LNCaP clone FGC (cell line): ENCODE results near the gene SERPINB6.

ENCODE experiments used
- DNase-seq: peaks from one replicate; pipeline ENCODE4 v3.0.0-alpha.2; 2011; ENCODE audit warnings: low read depth
- H3K4me3 ChIP-seq: 2 replicates; pipeline ENCODE4 v1.5.1; 2011; ENCODE audit warnings: mild to moderate bottlenecking, low read depth, low read length, control low read depth
- TF ChIP-seq, protein P1 (sequence below): IDR thresholded peaks from 2 replicates; pipeline ENCODE4 v1.5.1; 2012; ENCODE audit warnings: mild to moderate bottlenecking; ENCODE audit not compliant: control insufficient read depth, insufficient read depth; ENCODE audit errors: extremely low read depth

The SERPINB6 gene

DNA sequence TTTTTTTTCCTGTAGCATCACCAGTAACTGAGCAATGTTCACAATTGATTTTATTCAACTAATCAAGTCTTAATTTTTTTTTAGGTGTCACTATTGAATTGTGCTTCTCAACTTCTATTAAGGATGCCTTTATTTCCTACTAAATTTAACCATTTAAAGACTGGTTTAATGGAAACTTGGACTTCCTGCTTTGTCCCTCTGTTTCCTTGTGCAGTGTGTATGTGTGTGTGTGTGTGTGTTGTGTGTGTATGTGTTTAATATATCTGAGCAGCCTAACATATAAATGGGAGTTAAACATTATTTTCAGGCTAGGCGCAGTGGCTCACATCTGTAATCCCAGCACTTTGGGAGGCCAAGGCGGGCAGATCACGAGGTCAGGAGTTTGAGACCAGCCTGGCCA, 1.8 kb downstream of the SERPINB6 start:
- TF ChIP-seq, protein P1, sequence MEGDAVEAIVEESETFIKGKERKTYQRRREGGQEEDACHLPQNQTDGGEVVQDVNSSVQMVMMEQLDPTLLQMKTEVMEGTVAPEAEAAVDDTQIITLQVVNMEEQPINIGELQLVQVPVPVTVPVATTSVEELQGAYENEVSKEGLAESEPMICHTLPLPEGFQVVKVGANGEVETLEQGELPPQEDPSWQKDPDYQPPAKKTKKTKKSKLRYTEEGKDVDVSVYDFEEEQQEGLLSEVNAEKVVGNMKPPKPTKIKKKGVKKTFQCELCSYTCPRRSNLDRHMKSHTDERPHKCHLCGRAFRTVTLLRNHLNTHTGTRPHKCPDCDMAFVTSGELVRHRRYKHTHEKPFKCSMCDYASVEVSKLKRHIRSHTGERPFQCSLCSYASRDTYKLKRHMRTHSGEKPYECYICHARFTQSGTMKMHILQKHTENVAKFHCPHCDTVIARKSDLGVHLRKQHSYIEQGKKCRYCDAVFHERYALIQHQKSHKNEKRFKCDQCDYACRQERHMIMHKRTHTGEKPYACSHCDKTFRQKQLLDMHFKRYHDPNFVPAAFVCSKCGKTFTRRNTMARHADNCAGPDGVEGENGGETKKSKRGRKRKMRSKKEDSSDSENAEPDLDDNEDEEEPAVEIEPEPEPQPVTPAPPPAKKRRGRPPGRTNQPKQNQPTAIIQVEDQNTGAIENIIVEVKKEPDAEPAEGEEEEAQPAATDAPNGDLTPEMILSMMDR: no peak
- DNase-seq: no peak
- no peak overlapping the region for H3K4me3 ChIP-seq

DNA sequence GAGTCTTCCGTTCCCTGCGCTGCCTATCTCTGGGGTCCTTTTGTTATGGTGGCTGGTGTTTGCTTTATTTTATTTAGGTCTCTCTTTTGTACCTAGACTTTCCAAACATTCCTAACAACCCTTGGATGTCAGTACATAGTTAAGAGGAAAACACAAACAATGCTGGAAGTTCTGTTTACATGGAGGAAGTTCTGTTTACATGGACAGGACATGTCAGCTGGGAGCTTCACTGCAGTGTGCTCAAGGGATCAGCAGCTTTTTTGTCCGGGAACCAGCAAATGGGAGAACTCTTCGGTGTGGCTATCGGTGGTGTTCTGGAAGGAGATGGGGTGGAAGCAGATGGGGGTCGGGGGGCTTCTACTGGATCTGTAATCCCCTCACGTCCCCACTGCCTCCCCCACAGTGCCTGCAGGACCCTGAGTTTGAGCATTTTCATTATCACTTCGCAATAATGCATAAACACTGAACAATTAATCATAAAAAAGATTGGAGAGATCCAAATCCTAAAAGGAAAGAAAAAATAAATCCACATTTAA, 2.7 kb downstream of the SERPINB6 start:
- TF ChIP-seq, protein P1: no peak
- H3K4me3 ChIP-seq: peak overlapping the region; percentile 20; the same call in 1 of the 2 replicates
- DNase-seq: no peak

DNA sequence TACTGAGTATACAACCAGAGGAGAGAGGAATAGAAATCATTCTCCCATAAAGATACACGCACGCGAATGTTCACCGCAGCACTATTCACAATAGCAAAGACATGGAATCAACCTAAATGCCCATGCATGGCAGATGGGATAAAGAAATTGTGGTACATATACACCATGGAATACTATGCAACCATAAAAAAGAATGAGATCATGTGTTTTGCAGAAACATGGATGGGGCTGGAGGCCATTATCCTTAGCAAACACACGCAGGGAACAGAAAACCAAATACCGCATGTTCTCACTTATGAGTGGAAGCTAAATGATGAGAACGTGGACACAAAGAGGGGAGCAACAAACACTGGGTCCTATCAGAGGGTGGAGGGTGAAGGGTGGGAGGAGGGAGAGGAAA, 3.4 kb downstream of the SERPINB6 start:
- DNase-seq: no peak
- no peak overlapping the region for H3K4me3 ChIP-seq
- TF ChIP-seq, protein P1: no peak

DNA sequence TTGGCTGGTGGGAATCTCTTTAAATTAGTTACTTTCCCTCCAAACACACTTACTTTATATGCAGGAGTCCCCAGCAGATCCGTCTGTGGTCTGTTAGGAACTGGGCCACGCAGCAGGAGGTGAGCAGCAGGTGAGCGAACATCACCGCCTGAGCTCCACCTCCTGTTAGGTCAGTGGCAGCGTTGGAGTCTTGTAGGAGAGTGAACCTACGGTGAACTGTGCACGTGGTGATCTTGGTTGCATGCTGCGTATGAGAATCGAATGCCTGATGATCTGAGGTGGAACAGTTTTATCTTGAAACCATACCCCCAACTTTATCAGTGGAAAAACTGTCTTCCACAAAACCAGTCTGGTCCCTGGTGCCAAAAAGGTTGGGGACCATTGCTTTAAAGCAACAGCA, 5.0 kb downstream of the SERPINB6 start:
- no peak for DNase-seq
- no peak overlapping the region for H3K4me3 ChIP-seq
- TF ChIP-seq, protein P1: no peak

DNA sequence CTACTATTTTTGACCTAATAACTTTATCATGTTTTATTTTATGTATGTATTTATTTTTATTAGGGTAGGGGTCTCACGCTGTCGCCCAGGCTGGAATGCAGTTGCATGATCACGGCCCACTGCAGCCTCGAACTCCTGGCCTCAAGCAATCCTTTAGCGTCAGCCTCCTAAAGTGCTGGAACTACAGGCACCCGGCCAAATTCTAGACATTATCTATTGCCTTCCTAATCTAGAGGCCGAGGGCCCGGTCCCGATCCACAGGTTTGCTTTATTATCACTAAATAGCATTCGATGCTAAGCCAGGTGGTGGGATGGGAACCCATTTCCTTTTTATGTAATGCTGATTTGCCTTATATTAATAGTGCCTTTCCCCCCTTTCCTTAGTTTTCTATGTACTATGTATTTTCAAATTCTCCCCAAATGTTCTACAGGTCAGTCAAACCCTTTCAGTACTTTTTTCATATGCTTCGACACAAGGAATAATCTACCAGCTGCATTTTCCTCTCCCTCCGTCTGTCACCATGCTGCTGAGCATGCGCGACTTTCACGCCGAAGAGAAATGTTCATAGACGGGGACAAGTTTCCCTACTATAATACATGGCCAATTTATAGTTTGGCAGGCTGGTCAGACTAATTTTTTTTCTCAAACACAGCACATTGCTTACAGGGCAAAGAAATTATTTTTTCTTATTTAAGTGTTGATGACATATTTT, 6.4 kb downstream of the SERPINB6 start:
- no peak for DNase-seq
- TF ChIP-seq, protein P1: no peak
- H3K4me3 ChIP-seq: no peak overlapping the region

DNA sequence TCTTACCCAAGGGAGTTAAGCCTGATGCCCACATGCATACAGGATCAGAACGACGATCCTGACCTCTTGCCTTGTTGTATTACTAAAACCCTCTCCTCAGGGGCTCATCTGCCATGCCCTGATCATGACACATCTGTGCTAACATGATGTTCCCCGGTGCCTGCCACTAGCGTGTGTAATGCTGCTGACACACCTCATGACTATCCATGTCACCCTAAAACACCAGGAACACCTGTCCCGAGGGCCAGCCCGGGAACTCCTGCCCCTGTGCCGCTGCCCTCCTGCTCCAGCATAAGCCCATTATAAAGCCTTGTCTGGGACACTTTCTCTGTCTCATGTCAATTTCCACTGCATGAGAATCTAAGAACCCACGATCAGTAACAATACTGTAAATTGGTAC, 7.6 kb downstream of the SERPINB6 start:
- no peak overlapping the region for H3K4me3 ChIP-seq
- TF ChIP-seq, protein P1: no peak
- DNase-seq: no peak

DNA sequence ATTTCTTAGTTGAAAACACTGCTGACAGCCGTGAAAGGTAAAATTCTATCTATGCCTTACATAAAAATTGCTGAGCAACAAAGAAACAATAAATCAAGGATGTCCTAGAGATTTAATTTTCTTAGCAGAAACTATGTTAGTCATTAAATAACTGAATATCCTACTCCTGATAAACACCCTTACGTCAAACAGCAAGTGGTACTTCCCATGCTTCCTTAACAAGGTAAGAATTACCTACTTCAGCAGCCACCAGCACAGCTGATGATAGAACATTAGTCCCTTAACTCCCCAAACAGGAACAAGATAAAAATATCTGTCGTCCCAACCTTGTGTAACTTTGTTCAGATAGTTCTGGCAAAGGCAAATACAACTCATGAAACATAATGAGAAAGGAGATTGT, 8.7 kb downstream of the SERPINB6 start:
- peak overlapping the region; percentile 55 for H3K4me3 ChIP-seq
- TF ChIP-seq, protein P1: no peak
- no peak for DNase-seq
